ENCODE data around the gene TMEM123. TPM values are rescaled to one million over a fixed set of nuclear protein-coding genes. Genes with fewer than 3 reads are reported as not detected.

Gene TMEM123
- total RNA-seq, 1 experiment from 2014 or later, result 214 TPM

DNA sequence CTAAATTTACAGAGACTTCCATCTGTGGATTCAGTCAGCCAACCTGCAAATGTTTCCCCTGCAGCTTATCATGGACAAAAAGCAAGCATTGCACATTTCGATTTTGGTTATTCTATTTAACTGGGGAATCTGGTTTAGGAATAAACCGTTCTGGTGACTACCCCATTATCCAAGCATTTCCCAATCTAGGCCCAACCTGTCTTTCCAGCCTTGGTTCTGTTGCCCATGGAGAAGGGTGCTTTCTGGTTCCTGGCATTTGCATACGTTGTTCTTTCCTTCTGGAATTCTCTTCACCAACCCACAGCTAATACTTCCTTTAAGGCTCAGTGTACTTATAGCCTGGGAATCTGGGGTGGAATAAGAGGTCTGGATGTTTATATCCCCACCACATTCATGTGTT lies 1.4 kb upstream of the TMEM123 start:
- POLR2A ChIA-PET (ENCODE audit: low non-redundant PET), result no interaction called here
- H3K4me1 ChIP-seq (ENCODE audit: insufficient read depth, low read length, poor library complexity, severe bottlenecking), result peaks cover 70% of the 10 kb centered on the region
- CTCF ChIA-PET, result no interaction called here

DNA sequence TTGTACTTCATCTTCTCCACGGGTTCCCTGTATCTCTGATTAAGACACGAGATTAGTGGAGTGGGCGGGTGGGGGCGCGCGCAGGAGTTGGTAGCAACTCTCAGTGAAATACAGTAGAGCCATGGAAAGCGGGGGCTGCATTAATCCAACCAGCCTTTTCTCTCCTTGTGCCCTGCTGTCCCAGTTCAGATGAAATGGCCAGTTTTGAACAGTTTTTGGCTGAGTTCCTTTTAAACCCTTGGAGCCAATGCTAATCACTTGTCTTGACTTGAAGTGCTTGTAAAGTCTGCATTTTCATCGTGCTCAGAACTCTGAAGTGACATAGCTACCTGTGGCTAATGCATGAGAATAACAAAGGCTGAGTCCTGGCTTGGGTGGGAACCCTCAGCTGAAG lies 734 bp upstream of the TMEM123 start:
- Histone ChIP-seq H3K27me3 (replicated peaks; ENCODE audit: insufficient read depth, low read depth, low read length, poor library complexity) (no peaks in the 10 kb centered on the region), H3K36me3 (ENCODE audit: insufficient read depth, low read length, poor library complexity, severe bottlenecking) (peaks cover 1% of the 10 kb centered on the region), H3K9me3 (ENCODE audit: low read depth, low read length, poor library complexity, severe bottlenecking) (no peaks in the 10 kb centered on the region), H3K27ac (ENCODE audit: low read depth, low read length, poor library complexity, severe bottlenecking) (peak overlapping the region; percentile 89), H3K4me3 (ENCODE audit: low read depth, low read length, poor library complexity, severe bottlenecking) (peak overlapping the region; percentile 83), H3K4me1 (ENCODE audit: insufficient read depth, low read length, poor library complexity, severe bottlenecking) (peaks cover 65% of the 10 kb centered on the region)
- TF ChIP-seq EZH2 (IDR thresholded peaks at IDR 0.05; ENCODE audit: borderline replicate concordance, low read depth, low read length, poor library complexity, severe bottlenecking) (no peak), CTCF (conservative IDR thresholded peaks at IDR 0.05; ENCODE audit: low read depth, low read length) (no peak)
- BruUV-seq (replicated peaks), result no TSS peak
- DNase-seq (ENCODE audit: low spot score), result no peak
- POLR2A ChIA-PET (ENCODE audit: low non-redundant PET), result no interaction called here
- intact Hi-C loops (cut with micrococcal nuclease; ENCODE audit: unreplicated experiment), result loop anchor here (5.0 kb wide), 1 partner anchor 106 kb away; the partner anchor contains the start of gene BIRC2
- CTCF ChIA-PET, result no interaction called here

More for the DNA sequence above, 1.4 kb upstream of the TMEM123 start:
- Histone ChIP-seq H3K36me3 (ENCODE audit: insufficient read depth, low read length, poor library complexity, severe bottlenecking) (no peaks in the 10 kb centered on the region), H3K27me3 (replicated peaks; ENCODE audit: insufficient read depth, low read depth, low read length, poor library complexity) (no peaks in the 10 kb centered on the region), H3K4me3 (ENCODE audit: low read depth, low read length, poor library complexity, severe bottlenecking) (no peak overlapping the region), H3K27ac (ENCODE audit: low read depth, low read length, poor library complexity, severe bottlenecking) (no peak overlapping the region), H3K9me3 (ENCODE audit: low read depth, low read length, poor library complexity, severe bottlenecking) (no peaks in the 10 kb centered on the region)
- intact Hi-C loops (cut with micrococcal nuclease; ENCODE audit: unreplicated experiment), result loop anchor here (5.0 kb wide), 1 partner anchor 107 kb away; the partner anchor contains the start of gene BIRC2
- no peak for DNase-seq (ENCODE audit: low spot score)
- BruUV-seq (replicated peaks), result no TSS peak
- TF ChIP-seq CTCF (conservative IDR thresholded peaks at IDR 0.05; ENCODE audit: low read depth, low read length) (no peak), EZH2 (IDR thresholded peaks at IDR 0.05; ENCODE audit: borderline replicate concordance, low read depth, low read length, poor library complexity, severe bottlenecking) (no peak)

DNA sequence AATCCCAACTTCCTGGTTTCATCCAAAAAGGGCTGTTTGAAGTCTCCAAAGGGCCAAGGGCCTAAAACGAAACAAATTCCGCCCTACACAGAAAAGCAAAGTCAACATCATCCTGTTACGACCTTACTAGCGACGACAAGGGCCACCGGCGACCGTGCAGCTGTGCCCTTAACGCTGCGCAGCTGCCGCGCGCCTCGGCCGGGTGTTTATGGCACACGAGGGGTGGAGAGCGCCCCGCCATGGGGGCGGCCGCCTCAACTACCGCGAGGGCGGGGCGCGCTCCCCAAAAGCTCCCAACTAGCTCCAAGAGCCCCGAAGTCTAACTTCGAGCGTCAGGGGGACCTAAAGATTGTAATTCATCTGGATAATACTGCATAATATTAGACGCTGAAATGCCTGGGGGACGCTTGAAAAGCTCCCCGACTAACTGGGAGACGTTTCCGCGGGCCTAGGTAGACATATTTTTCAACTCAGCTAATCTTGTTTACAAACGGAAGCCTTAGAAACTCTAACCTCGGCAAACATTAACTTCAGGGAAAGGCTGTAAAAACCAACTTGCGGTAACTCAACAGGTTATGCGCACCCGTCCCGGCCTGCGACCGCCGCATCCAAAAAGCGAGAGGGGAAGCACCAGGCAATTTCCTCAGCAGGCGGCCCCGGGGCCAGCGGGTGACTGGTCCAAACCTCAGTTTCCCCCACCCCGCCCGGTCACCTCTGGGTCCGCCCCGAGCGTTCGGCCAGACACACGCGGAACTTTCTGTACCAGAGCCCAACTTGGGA lies 694 bp downstream of the TMEM123 start:
- peak overlapping the region; percentile 89 for H3K27ac ChIP-seq (ENCODE audit: low read depth, low read length, poor library complexity, severe bottlenecking)
- H3K9me3 ChIP-seq (ENCODE audit: low read depth, low read length, poor library complexity, severe bottlenecking), result no peaks in the 10 kb centered on the region
- ChIA-PET CTCF (interaction anchor here (0.6 kb wide), 1 partner anchor 14 kb away, joined by 4 read pairs; no protein-coding TSS in a partner anchor), POLR2A (ENCODE audit: low non-redundant PET) (interaction anchor here (0.7 kb wide), 1 partner anchor 24 kb away, joined by 4 read pairs; no protein-coding TSS in a partner anchor)
- H3K4me1 ChIP-seq (ENCODE audit: insufficient read depth, low read length, poor library complexity, severe bottlenecking), result peaks cover 52% of the 10 kb centered on the region
- BruUV-seq (replicated peaks), result no TSS peak
- intact Hi-C loops (cut with micrococcal nuclease; ENCODE audit: unreplicated experiment), result loop anchor here (5.0 kb wide), 1 partner anchor 105 kb away; the partner anchor contains the start of gene BIRC2
- H3K4me3 ChIP-seq (ENCODE audit: low read depth, low read length, poor library complexity, severe bottlenecking), result peak overlapping the region; percentile 83
- DNase-seq (ENCODE audit: low spot score), result peak; percentile 83
- TF ChIP-seq EZH2 (IDR thresholded peaks at IDR 0.05; ENCODE audit: borderline replicate concordance, low read depth, low read length, poor library complexity, severe bottlenecking) (no peak), CTCF (conservative IDR thresholded peaks at IDR 0.05; ENCODE audit: low read depth, low read length) (peak; percentile 40)
- H3K27me3 ChIP-seq (replicated peaks; ENCODE audit: insufficient read depth, low read depth, low read length, poor library complexity), result no peaks in the 10 kb centered on the region
- H3K36me3 ChIP-seq (ENCODE audit: insufficient read depth, low read length, poor library complexity, severe bottlenecking), result peaks cover 15% of the 10 kb centered on the region

Data from A673 (cell line).